HEK293 (cell line): ENCODE data around the gene CCNI.

Experiments
- CTCF ChIA-PET: fragments of 350-600 bp; formaldehyde crosslinking; extraction: SDS; loops from one replicate; lab custom pipeline; 2021; ENCODE audit warnings: antibody characterized with exemption; lab: Yijun Ruan, JAX
- POLR2A ChIA-PET: fragments of 300-600 bp; formaldehyde crosslinking; extraction: SDS; loops from one replicate; lab custom pipeline; 2020; ENCODE audit warnings: antibody characterized with exemption, inconsistent platforms; lab: Yijun Ruan, JAX
- H3K27ac ChIP-seq: fragments of 200-500 bp; sonication (Bioruptor generic); 2 replicates; pipeline ENCODE4 v1.5.1; 2014; ENCODE audit warnings: low read depth, low read length, control low read depth, inconsistent platforms; ENCODE audit errors: extremely low read depth
- H3K36me3 ChIP-seq, 2 experiments: fragments of 200-500 bp in 1 of 2; sonication (Bioruptor generic) in 1 of 2; 1 replicate in 1 of 2; 2 replicates in 1 of 2; pipeline ENCODE4 v1.5.1; 2014 to 2017; ENCODE audit warnings: inconsistent platforms in 2 of 2, low read length in 2 of 2; ENCODE audit not compliant: control insufficient read depth in 2 of 2, insufficient read depth in 1 of 2
- H3K4me1 ChIP-seq: fragments of 200-500 bp; sonication (Bioruptor generic); 2 replicates; pipeline ENCODE4 v1.5.1; 2014; ENCODE audit warnings: mild to moderate bottlenecking, low read length, inconsistent platforms; ENCODE audit not compliant: control insufficient read depth, insufficient read depth
- H3K4me3 ChIP-seq: 2 replicates; pipeline ENCODE4 v1.5.1; 2011; ENCODE audit warnings: low read depth, mild to moderate bottlenecking, control low read depth, low read length, moderate library complexity
- H3K9me3 ChIP-seq: fragments of 200-500 bp; sonication (Bioruptor generic); 2 replicates; pipeline ENCODE4 v1.5.1; 2014; ENCODE audit warnings: low read depth, low read length, inconsistent platforms; ENCODE audit not compliant: control insufficient read depth, insufficient read depth
- GLI4 ChIP-seq: fragments of 450-650 bp; formaldehyde crosslinking; IDR thresholded peaks from 2 replicates; pipeline ENCODE4 v1.5.1; 2016; ENCODE audit warnings: missing biosample characterization, missing genetic modification characterization
- GLIS2 ChIP-seq: fragments of 450-650 bp; formaldehyde crosslinking; IDR thresholded peaks from 2 replicates; pipeline ENCODE4 v1.5.1; 2016; ENCODE audit warnings: missing biosample characterization, missing genetic modification characterization
- HOXC10 ChIP-seq: sonication (generic); formaldehyde crosslinking; IDR thresholded peaks from 2 replicates; pipeline ENCODE4 v1.8.1; 2023; ENCODE audit warnings: mild to moderate bottlenecking, missing genetic modification reagents
- MZF1 ChIP-seq: fragments of 450-650 bp; formaldehyde crosslinking; IDR thresholded peaks from 2 replicates; pipeline ENCODE4 v1.5.1; 2017; ENCODE audit warnings: missing biosample characterization, missing genetic modification characterization, borderline replicate concordance
- TRIM28 ChIP-seq: IDR thresholded peaks from 2 replicates; pipeline ENCODE4 v1.6.1; 2011; ENCODE audit warnings: low read length, control low read depth, borderline replicate concordance
- ZBTB1 ChIP-seq: fragments of 450-650 bp; formaldehyde crosslinking; IDR thresholded peaks from 2 replicates; pipeline ENCODE4 v1.5.1; 2016; ENCODE audit warnings: missing biosample characterization, missing genetic modification characterization
- ZBTB17 ChIP-seq: fragments of 450-650 bp; formaldehyde crosslinking; IDR thresholded peaks from 2 replicates; pipeline ENCODE4 v1.5.1; 2016; ENCODE audit warnings: missing biosample characterization, missing genetic modification characterization
- ZBTB20 ChIP-seq: fragments of 450-650 bp; formaldehyde crosslinking; IDR thresholded peaks from 2 replicates; pipeline ENCODE4 v1.5.1; 2016; ENCODE audit warnings: missing biosample characterization, missing genetic modification characterization
- ZNF114 ChIP-seq: fragments of 450-650 bp; formaldehyde crosslinking; IDR thresholded peaks from 2 replicates; pipeline ENCODE4 v1.5.0; 2017; ENCODE audit warnings: missing biosample characterization, missing genetic modification characterization
- ZNF133 ChIP-seq: fragments of 450-650 bp; formaldehyde crosslinking; IDR thresholded peaks from 2 replicates; pipeline ENCODE4 v1.5.1; 2016; ENCODE audit warnings: missing biosample characterization, missing genetic modification characterization
- ZNF140 ChIP-seq: fragments of 450-650 bp; formaldehyde crosslinking; IDR thresholded peaks from 2 replicates; pipeline ENCODE4 v1.5.1; 2016; ENCODE audit warnings: missing biosample characterization, missing genetic modification characterization
- ZNF169 ChIP-seq: fragments of 450-650 bp; formaldehyde crosslinking; IDR thresholded peaks from 2 replicates; pipeline ENCODE4 v1.5.1; 2016; ENCODE audit warnings: missing biosample characterization, missing genetic modification characterization
- ZNF174 ChIP-seq: fragments of 450-650 bp; formaldehyde crosslinking; IDR thresholded peaks from 2 replicates; pipeline ENCODE4 v1.5.0; 2017; ENCODE audit warnings: missing biosample characterization, mild to moderate bottlenecking, missing genetic modification characterization
- ZNF350 ChIP-seq: fragments of 450-650 bp; formaldehyde crosslinking; IDR thresholded peaks from 2 replicates; pipeline ENCODE4 v1.5.0; 2017; ENCODE audit warnings: missing biosample characterization, mild to moderate bottlenecking, missing genetic modification characterization
- ZNF37A ChIP-seq: fragments of 450-650 bp; IDR thresholded peaks from 2 replicates; pipeline ENCODE4 v1.5.1; 2018; ENCODE audit warnings: missing biosample characterization, missing genetic modification characterization
- ZNF394 ChIP-seq: fragments of 450-650 bp; formaldehyde crosslinking; IDR thresholded peaks from 2 replicates; pipeline ENCODE4 v1.5.1; 2016; ENCODE audit warnings: missing biosample characterization, missing genetic modification characterization, mild to moderate bottlenecking, moderate library complexity, borderline replicate concordance
- ZNF416 ChIP-seq: fragments of 450-650 bp; formaldehyde crosslinking; IDR thresholded peaks from 2 replicates; pipeline ENCODE4 v1.5.1; 2016; ENCODE audit warnings: missing biosample characterization, missing genetic modification characterization
- ZNF514 ChIP-seq: fragments of 450-650 bp; formaldehyde crosslinking; IDR thresholded peaks from 2 replicates; pipeline ENCODE4 v1.5.1; 2016; ENCODE audit warnings: missing biosample characterization, missing genetic modification characterization
- ZNF529 ChIP-seq: fragments of 450-650 bp; formaldehyde crosslinking; IDR thresholded peaks from 2 replicates; pipeline ENCODE4 v1.5.1; 2017; ENCODE audit warnings: missing genetic modification characterization, missing biosample characterization; ENCODE audit not compliant: insufficient replicate concordance
- ZNF548 ChIP-seq: fragments of 450-650 bp; formaldehyde crosslinking; IDR thresholded peaks from 2 replicates; pipeline ENCODE4 v1.5.1; 2016; ENCODE audit warnings: missing biosample characterization, missing genetic modification characterization
- ZNF560 ChIP-seq: fragments of 450-650 bp; formaldehyde crosslinking; IDR thresholded peaks from 2 replicates; pipeline ENCODE4 v1.5.1; 2017; ENCODE audit warnings: missing biosample characterization, missing genetic modification characterization, borderline replicate concordance
- ZNF626 ChIP-seq: fragments of 450-650 bp; sonication (Bioruptor Pico); formaldehyde crosslinking; IDR thresholded peaks from 2 replicates; pipeline ENCODE4 v1.5.1; 2018; ENCODE audit warnings: missing biosample characterization, missing genetic modification characterization, inconsistent platforms
- ZNF747 ChIP-seq: fragments of 450-650 bp; formaldehyde crosslinking; IDR thresholded peaks from 2 replicates; pipeline ENCODE4 v1.5.1; 2016; ENCODE audit warnings: missing biosample characterization, missing genetic modification characterization
- ZNF76 ChIP-seq: fragments of 450-650 bp; formaldehyde crosslinking; IDR thresholded peaks from 2 replicates; pipeline ENCODE4; 2016; ENCODE audit warnings: low read depth, missing biosample characterization, missing genetic modification characterization, borderline replicate concordance
- ZNF777 ChIP-seq: fragments of 450-650 bp; formaldehyde crosslinking; IDR thresholded peaks from 2 replicates; pipeline ENCODE4 v1.5.1; 2017; ENCODE audit warnings: missing biosample characterization, missing genetic modification characterization, borderline replicate concordance
- TF ChIP-seq, protein P1 (sequence below): fragments of 450-650 bp; formaldehyde crosslinking; IDR thresholded peaks from 2 replicates; pipeline ENCODE4 v1.5.1; 2017; ENCODE audit warnings: missing biosample characterization, mild to moderate bottlenecking, missing genetic modification characterization, moderate library complexity
- TF ChIP-seq, protein P2 (sequence below): fragments of 450-650 bp; formaldehyde crosslinking; IDR thresholded peaks from 2 replicates; pipeline ENCODE4 v1.5.1; 2016; ENCODE audit warnings: missing biosample characterization, missing genetic modification characterization, borderline replicate concordance
- TF ChIP-seq, protein P3 (sequence below): fragments of 450-650 bp; formaldehyde crosslinking; IDR thresholded peaks from 2 replicates; pipeline ENCODE4 v1.5.1; 2016; ENCODE audit warnings: missing biosample characterization, missing genetic modification characterization
- TF ChIP-seq, protein P4 (sequence below): fragments of 450-650 bp; formaldehyde crosslinking; IDR thresholded peaks from 2 replicates; pipeline ENCODE4 v1.5.1; 2016; ENCODE audit warnings: missing biosample characterization, missing genetic modification characterization
- TF ChIP-seq, protein P5 (sequence below): fragments of 450-650 bp; formaldehyde crosslinking; IDR thresholded peaks from 2 replicates; pipeline ENCODE4 v1.5.1; 2016; ENCODE audit warnings: missing biosample characterization, missing genetic modification characterization

CCNI gene

DNA sequence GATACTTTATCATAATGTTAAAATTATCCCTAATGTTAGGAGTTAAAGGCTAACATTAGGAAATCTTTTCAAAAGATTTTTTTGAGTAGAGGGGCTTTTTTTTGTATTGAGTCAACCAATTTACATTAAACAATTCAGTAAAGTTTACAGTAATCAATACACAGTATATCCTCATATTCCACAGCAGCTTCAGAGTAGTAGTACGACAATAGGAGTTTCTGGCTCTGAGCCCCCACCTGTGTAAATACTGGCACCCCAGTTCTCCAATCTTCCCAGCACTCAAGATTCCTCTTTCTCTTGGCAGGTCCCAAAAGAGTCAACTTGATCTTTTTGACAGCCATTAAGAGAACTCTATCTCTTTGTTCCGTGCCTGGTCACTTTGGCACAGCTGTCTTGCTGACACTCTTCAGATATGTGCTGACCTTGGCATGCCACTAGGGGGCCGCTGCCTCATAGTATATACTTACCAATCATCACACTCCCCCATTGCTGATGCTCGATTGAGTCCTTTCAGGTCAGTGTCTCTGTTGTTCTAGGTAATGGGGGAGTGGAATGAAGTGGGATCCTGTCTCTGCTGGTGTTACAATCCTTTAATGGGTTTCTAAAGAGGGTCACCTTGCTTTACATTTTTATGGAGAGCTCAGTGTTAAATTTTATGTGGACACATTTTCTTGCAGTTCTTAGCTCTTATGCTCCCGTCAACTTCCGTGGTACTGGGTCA lies 19.5 kb upstream of the CCNI start (continued):
- TF ChIP-seq ZNF350 (tag by site-specific recombination) = no peak
- no peak for TF ChIP-seq ZNF548 (tag by site-specific recombination)
- TF ChIP-seq HOXC10 = no peak
- TF ChIP-seq ZNF37A = no peak
- no peak for TF ChIP-seq ZNF114
- TF ChIP-seq GLI4 = no peak
- no peak for TF ChIP-seq TRIM28
- TF ChIP-seq, protein P1, sequence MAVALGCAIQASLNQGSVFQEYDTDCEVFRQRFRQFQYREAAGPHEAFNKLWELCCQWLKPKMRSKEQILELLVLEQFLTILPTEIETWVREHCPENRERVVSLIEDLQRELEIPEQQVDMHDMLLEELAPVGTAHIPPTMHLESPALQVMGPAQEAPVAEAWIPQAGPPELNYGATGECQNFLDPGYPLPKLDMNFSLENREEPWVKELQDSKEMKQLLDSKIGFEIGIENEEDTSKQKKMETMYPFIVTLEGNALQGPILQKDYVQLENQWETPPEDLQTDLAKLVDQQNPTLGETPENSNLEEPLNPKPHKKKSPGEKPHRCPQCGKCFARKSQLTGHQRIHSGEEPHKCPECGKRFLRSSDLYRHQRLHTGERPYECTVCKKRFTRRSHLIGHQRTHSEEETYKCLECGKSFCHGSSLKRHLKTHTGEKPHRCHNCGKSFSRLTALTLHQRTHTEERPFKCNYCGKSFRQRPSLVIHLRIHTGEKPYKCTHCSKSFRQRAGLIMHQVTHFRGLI (tag by site-specific recombination) = no peak
- TF ChIP-seq MZF1 = peak; percentile 38; the same call in 1 of the 2 replicates
- TF ChIP-seq ZNF76 (tag by site-specific recombination) = no peak
- TF ChIP-seq ZBTB17 (tag by site-specific recombination) = 0 out of 2 replicates have a peak, but pooled peaks have one; percentile 12
- TF ChIP-seq ZNF394 = no peak
- TF ChIP-seq GLIS2 = no peak
- TF ChIP-seq ZBTB20 (tag by site-specific recombination) = no peak
- TF ChIP-seq, protein P2, sequence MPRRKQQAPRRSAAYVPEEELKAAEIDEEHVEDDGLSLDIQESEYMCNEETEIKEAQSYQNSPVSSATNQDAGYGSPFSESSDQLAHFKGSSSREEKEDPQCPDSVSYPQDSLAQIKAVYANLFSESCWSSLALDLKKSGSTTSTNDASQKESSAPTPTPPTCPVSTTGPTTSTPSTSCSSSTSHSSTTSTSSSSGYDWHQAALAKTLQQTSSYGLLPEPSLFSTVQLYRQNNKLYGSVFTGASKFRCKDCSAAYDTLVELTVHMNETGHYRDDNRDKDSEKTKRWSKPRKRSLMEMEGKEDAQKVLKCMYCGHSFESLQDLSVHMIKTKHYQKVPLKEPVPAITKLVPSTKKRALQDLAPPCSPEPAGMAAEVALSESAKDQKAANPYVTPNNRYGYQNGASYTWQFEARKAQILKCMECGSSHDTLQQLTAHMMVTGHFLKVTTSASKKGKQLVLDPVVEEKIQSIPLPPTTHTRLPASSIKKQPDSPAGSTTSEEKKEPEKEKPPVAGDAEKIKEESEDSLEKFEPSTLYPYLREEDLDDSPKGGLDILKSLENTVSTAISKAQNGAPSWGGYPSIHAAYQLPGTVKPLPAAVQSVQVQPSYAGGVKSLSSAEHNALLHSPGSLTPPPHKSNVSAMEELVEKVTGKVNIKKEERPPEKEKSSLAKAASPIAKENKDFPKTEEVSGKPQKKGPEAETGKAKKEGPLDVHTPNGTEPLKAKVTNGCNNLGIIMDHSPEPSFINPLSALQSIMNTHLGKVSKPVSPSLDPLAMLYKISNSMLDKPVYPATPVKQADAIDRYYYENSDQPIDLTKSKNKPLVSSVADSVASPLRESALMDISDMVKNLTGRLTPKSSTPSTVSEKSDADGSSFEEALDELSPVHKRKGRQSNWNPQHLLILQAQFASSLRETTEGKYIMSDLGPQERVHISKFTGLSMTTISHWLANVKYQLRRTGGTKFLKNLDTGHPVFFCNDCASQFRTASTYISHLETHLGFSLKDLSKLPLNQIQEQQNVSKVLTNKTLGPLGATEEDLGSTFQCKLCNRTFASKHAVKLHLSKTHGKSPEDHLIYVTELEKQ (tag by site-specific recombination) = no peak
- TF ChIP-seq ZNF174 = no peak
- no peak for TF ChIP-seq ZNF777 (tag by site-specific recombination)
- TF ChIP-seq ZNF416 (tag by site-specific recombination) = no peak
- TF ChIP-seq, protein P3, sequence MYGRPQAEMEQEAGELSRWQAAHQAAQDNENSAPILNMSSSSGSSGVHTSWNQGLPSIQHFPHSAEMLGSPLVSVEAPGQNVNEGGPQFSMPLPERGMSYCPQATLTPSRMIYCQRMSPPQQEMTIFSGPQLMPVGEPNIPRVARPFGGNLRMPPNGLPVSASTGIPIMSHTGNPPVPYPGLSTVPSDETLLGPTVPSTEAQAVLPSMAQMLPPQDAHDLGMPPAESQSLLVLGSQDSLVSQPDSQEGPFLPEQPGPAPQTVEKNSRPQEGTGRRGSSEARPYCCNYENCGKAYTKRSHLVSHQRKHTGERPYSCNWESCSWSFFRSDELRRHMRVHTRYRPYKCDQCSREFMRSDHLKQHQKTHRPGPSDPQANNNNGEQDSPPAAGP (tag by site-specific recombination) = no peak
- TF ChIP-seq ZNF514 = no peak
- TF ChIP-seq, protein P4, sequence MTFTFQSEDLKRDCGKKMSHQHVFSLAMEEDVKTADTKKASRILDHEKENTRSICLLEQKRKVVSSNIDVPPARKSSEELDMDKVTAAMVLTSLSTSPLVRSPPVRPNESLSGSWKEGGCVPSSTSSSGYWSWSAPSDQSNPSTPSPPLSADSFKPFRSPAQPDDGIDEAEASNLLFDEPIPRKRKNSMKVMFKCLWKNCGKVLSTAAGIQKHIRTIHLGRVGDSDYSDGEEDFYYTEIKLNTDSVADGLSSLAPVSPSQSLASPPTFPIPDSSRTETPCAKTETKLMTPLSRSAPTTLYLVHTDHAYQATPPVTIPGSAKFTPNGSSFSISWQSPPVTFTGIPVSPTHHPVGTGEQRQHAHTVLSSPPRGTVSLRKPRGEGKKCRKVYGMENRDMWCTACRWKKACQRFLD (tag by site-specific recombination) = no peak
- no peak for TF ChIP-seq ZNF169 (tag by site-specific recombination)

DNA sequence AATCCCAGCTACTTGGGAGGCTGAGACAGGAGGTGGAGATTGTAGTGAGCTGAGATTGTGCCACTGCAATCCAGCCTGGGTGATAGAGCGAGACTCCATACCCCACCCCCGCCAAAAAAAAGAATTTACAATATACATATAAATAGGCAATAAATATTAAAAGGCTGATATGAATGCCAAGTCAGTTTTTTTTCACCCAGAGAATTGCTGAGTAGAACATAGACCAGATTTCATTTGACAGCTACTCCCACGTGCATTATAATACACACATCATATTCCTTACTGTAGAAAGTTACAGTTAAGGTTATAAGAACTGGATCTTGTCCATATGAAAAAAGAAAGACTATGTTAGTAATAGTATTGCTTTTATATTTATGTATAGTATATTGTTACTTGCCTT lies 18.7 kb upstream of the CCNI start:
- CTCF ChIA-PET = interaction anchor here (1.1 to 4.9 kb wide), 5 partner anchors 10 to 107 kb away, joined by 3 to 66 read pairs (median 3); no protein-coding TSS in a partner anchor
- TF ChIP-seq, protein P5, sequence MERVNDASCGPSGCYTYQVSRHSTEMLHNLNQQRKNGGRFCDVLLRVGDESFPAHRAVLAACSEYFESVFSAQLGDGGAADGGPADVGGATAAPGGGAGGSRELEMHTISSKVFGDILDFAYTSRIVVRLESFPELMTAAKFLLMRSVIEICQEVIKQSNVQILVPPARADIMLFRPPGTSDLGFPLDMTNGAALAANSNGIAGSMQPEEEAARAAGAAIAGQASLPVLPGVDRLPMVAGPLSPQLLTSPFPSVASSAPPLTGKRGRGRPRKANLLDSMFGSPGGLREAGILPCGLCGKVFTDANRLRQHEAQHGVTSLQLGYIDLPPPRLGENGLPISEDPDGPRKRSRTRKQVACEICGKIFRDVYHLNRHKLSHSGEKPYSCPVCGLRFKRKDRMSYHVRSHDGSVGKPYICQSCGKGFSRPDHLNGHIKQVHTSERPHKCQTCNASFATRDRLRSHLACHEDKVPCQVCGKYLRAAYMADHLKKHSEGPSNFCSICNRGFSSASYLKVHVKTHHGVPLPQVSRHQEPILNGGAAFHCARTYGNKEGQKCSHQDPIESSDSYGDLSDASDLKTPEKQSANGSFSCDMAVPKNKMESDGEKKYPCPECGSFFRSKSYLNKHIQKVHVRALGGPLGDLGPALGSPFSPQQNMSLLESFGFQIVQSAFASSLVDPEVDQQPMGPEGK (tag by site-specific recombination) = no peak
- TF ChIP-seq ZNF529 (tag by site-specific recombination) (no peak), ZNF777 (tag by site-specific recombination) (no peak), ZNF140 (no peak), ZNF560 (no peak), ZNF626 (tag by site-specific recombination) (no peak), ZBTB1 (no peak), ZNF133 (no peak), ZNF747 (tag by site-specific recombination) (no peak)
- POLR2A ChIA-PET = interaction anchor here (1.0 kb wide), 1 partner anchor 61 kb away, joined by 3 read pairs; no protein-coding TSS in a partner anchor
- Histone ChIP-seq H3K27ac (no peak overlapping the region), H3K9me3 (no peaks in the 10 kb centered on the region), H3K36me3 (no peaks in the 10 kb centered on the region), H3K4me1 (no peaks in the 10 kb centered on the region), H3K4me3 (no peak overlapping the region)
